Endometrium (tissue), 2 donors: ENCODE results near the gene TFDP2.
"Not testable (repeated sequence)": the region's sequence is repeated elsewhere in the genome, so short reads cannot be mapped to it uniquely, and the experiment has no call there.

Experiments used
- FAIRE-seq: peaks from 2 replicates; lab custom pipeline; 2012; peaks lifted over from hg19 to GRCh38; lab: Jason Lieb, UNC
- donor health status: control.
- donor health status: control.

The TFDP2 gene

GRCh38 chr3:142148792-142149672 is at the start of gene TFDP2:
Gene TFDP2 (minus strand): TSS chr3:142149544. CDS start chr3:142101749, 47,795 bp downstream.
- FAIRE-seq: no peak

GRCh38 chr3:142188846-142189245 is 39.5 kb upstream of the TFDP2 start:
- FAIRE-seq: no peak

GRCh38 chr3:142180761-142181362 is 31.5 kb upstream of the TFDP2 start:
- no peak for FAIRE-seq

DNA sequence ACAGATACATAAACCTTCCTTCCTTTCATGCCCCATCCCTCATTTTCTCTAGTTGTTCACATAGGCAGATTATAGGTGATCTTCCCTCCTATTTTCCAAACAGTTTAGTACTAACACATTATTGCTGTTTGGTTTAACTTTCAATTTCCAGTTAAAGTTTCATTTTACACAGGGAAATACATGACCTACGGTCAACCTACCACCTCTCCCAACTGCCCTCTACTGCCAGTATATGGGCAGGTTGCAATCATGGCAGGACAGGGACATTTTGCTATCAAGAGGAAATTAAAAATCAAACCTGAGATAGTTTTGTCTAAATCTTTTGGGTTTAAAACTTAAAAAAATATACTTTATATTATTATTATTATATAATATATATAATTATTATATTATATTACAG is 26.1 kb upstream of the TFDP2 start:
- no peak for FAIRE-seq

GRCh38 chr3:142174559-142174958 is 25.2 kb upstream of the TFDP2 start:
- no peak for FAIRE-seq

GRCh38 chr3:142168514-142168913 is 19.2 kb upstream of the TFDP2 start:
- no peak for FAIRE-seq

DNA sequence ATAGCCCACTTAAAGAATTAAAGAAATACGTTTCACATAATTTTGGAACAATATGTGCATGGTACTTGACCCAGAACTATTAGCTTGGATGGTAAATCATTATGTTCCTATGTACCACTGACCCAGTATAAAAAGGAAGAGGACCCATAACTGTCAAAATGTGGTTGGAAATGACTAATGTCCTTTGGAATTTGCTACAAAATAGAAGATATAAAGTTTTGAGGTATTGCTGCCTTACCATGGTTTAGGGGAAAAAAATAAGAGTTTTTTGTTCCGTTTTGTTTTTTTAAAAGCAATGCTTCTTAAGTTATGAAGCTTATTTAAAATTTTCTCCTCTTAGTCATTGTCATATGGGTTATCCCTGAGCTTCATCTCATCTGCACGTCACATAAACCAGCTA is 15.8 kb upstream of the TFDP2 start:
- no peak for FAIRE-seq

GRCh38 chr3:142159083-142159740 is 9.9 kb upstream of the TFDP2 start:
- FAIRE-seq: no peak

DNA sequence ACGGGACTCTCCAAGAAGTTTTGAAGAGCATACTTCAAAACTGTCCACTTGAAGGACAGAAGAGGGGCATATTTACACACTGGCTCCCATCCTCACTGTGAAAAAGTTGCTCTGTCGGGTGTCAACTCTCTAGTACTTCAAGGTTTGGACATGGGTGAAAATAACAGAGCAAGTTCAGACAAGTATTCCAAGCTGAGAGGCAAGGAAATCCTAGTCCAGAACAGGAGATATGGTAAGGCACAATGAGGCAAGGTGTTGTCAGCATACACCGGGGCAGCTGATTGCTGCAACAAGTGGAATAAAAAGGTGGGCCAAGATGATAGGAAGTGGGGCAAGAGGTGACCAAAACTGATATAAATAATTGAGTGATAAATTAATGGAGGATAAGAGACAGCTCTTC is 4.8 kb upstream of the TFDP2 start:
- FAIRE-seq: no peak

DNA sequence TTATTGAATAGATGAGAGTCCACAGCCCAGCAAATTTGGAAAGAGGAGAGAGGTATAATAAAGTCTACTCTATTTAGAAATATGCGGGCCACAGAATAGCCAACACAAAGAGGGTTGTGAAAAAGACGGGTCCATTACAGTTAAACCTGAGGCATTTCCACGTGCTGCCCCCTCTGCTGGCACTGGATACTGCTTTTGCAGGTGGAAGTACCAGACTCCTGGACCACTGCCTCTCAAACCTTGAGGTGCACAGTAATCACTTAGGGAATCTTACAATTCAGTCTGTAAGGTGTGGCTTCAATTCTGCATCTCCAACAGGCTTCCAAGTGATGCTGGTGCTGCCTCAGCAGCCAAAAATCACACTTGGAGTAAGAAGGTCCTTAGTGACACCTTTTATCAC is 3.0 kb upstream of the TFDP2 start:
- no peak for FAIRE-seq

- no peak for FAIRE-seq
Observed at GRCh38 chr3:142151828-142152227, 2.5 kb upstream of the TFDP2 start.

DNA sequence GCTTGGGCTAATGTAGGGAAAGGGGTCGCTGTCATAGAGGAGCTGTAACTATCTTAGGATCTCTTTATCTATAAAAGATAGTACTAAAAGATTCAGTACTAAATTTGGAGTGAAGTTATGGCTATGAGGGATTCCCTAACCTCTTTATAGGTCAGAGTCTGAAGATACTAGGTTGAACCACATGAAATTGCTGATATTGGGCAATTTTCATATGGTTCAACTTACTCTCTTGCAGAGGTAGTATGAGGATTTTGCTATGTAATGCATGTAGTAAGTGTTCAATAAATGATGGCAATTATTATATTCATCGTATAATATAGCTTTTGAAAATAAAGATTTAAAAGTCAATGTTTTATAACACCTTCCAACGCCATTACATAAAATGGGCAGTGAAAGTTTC is 1.9 kb upstream of the TFDP2 start:
- FAIRE-seq: no peak

GRCh38 chr3:142150271-142150670 is 927 bp upstream of the TFDP2 start:
- no peak for FAIRE-seq

DNA sequence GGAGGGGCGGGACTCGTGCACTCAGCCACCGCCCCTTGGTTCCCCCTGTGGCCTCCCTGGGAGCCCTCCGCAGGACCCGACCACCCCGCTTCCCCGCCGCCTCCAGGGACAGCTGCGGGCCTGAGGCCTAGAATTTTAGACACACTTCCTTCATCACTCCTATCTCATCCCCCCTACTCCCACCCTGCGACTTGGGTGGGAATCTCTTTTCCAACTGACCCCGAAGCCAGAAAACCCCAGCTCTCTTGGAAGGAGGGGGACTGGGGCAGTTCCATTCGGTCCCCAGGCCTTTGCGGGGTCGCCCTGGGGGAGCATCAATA is 289 bp upstream of the TFDP2 start:
- FAIRE-seq: no peak

DNA sequence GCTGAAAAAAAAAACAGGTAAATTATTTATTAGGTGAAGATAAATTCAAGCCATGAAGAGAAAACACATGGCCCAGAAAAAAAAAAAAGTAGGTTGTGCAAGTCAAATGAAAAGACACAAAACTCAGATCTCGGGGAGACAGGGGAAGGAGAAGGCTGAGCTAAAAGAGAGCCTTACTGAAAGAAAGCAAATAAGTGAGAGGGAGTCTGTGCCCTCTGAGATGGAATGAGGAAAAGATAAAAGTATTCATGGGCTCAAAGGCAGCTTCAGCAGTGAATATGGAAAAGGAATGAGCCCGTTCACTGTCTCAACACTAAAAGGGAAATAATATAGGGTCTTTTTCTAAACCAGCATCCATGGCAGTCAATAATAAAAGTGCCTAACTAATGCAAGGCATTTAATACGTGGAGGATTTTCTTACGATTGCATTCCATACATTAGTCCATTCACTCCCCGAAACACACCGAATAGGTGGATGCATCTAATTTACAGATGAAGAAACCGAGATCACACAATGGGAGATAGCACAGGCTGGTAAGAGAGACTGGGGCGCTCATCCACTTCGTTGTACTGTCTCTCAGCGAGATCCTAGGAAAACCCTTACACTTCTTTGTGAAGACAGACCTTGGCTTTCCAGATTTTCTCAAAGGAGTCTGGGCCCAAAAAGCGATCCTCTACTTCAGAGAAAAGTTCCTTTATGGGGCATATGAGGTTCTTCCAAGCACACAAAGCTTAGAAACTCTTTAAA is 1.1 kb downstream of the TFDP2 start:
- FAIRE-seq: no peak

GRCh38 chr3:142144587-142144986 is 4.8 kb downstream of the TFDP2 start:
- not testable (repeated sequence) for FAIRE-seq

DNA sequence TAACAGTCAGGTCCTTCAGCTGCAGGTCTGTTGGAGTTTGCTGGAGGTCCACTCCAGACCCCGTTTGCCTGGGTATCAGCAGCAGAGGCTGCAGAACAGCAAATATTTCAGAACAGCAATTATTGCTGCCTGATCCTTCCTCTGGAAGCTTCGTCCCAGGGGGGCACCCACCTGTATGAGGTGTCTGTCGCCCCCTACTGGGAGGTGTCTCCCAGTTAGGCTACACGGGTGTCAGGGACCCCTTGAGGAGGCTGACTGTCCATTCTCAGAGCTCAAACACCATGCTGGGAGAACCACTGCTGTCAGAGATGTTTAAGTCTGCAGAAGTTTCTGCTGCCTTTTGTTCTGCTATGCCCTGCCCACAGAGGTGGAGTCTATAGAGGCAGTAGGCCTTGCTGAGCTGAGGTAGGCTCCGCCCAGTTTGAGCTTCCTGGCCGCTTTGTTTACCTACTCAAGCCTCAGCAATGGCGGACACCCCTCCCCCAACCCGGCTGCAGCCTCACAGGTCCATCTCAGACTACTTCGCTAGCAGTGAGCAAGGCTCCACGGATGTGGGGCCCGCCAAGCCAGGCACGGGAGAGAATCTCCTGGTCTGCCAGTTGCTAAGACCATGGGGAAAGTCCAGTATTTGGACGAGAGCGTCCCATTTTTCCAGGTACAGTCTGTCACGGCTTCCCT is 8.6 kb downstream of the TFDP2 start:
- not testable (repeated sequence) for FAIRE-seq

GRCh38 chr3:142137089-142137488 is 12.3 kb downstream of the TFDP2 start:
- FAIRE-seq: not testable (repeated sequence)

DNA sequence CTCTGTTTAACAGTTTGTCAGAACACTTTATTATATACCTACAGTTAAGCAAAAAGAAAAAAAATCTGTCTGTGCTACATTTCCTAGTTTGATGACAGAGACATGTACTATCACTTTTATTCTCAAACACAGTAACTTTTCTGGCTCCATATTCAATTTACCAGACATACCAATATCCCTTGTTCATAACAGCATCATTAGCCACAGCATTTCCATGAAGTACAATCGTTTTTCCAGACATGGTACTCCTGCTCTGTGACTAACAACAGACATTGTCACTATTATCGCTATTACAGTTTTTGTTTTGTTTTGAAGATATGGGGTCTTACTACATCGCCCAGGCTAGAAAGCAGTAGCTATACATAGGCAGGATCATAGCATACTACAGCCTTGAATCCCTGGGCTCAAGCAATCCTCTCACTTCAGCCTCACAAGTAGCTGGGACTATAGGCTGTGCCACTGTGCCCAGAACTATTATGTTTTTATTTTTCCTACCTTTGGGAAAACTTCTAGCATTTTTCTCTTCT is 14.5 kb downstream of the TFDP2 start:
- FAIRE-seq: no peak

DNA sequence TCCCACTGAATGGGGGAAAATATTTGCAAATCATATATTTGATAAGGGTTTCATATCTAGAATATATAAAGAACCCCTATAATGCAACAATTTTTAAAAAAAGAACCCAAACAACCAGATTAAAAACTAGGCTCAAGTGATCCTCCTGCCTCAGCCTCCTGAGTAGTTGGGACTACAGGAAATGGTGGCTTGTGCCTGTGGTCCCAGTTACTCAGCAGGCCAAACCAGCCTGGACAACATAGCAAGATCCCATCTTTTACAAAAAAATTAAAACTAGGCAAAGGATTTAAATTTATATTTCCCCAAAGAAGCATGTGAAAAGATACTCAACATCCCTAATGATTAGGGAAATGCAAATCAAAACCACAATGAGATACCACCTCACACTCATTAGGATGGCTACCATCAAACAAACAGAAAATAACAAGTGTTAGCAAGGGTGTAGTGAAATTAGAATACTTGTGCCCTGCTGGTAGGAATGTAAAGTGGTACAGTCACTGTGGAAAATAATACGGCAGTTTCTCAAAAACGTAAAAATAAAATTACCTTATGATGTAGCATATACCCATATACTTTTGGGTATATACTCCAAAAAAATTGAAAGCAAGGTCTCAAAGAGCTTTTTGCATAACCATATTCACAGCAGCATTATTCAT is 19.7 kb downstream of the TFDP2 start:
- no peak for FAIRE-seq
